CD14-positive monocyte (primary cell): ENCODE data around the gene CD2BP2. TPM values are rescaled to one million over a fixed set of nuclear protein-coding genes. Genes with fewer than 3 reads are reported as not detected.

Experiments used
- DNase-seq, 3 donors: peaks; one replicate each; pipeline ENCODE4 v3.0.0-alpha.2; 2011 to 2022
- H2AFZ ChIP-seq: 2 replicates; pipeline ENCODE4 v1.6.0; 2012; ENCODE audit warnings: mild to moderate bottlenecking, low read depth, low read length, inconsistent platforms; ENCODE audit not compliant: insufficient read depth, poor library complexity, severe bottlenecking
- H3K27ac ChIP-seq, 2 donors: 1 replicate in 1 of 2; 2 replicates in 1 of 2; pipeline ENCODE4 v1.5.1; 2012 to 2013; ENCODE audit warnings: low read length in 2 of 2, control low read depth in 1 of 2, inconsistent platforms in 1 of 2, low read depth in 1 of 2, mild to moderate bottlenecking in 1 of 2
- H3K27me3 ChIP-seq, 2 donors: one replicate each; pipeline versions ENCODE4 v1.6.0 to v1.6.1; 2011 to 2013; ENCODE audit warnings: low read length in 2 of 2; ENCODE audit not compliant: control insufficient read depth in 2 of 2, insufficient read depth in 2 of 2
- H3K36me3 ChIP-seq, 2 donors: replicated peaks in 1 of 2; 1 replicate in 1 of 2; 2 replicates in 1 of 2; pipeline versions ENCODE4 v1.5.1 to v1.6.1; 2012 to 2013; ENCODE audit warnings: low read length in 2 of 2, control low read depth in 1 of 2, inconsistent platforms in 1 of 2, mild to moderate bottlenecking in 1 of 2; ENCODE audit not compliant: insufficient read depth in 2 of 2, control insufficient read depth in 1 of 2
- H3K4me1 ChIP-seq, 2 donors: 1 replicate in 1 of 2; 2 replicates in 1 of 2; pipeline versions ENCODE4 v1.5.1 to v1.6.1; 2012 to 2013; ENCODE audit warnings: low read length in 2 of 2, control low read depth in 1 of 2, inconsistent platforms in 1 of 2, mild to moderate bottlenecking in 1 of 2, moderate library complexity in 1 of 2; ENCODE audit not compliant: insufficient read depth in 2 of 2, control insufficient read depth in 1 of 2
- H3K4me2 ChIP-seq: replicated peaks from 2 replicates; pipeline ENCODE3; 2012; ENCODE audit warnings: low read length, moderate library complexity, mild to moderate bottlenecking; ENCODE audit not compliant: poor library complexity, severe bottlenecking; ENCODE audit errors: extremely low read depth
- H3K4me3 ChIP-seq, 3 experiments: fragments of 200-600 bp in 1 of 3; sonication (generic) in 1 of 3; replicated peaks in 1 of 3; 1 replicate in 2 of 3; 2 replicates in 1 of 3; pipeline ENCODE4 v1.5.1; 2011 to 2013; ENCODE audit warnings: low read length in 3 of 3, mild to moderate bottlenecking in 3 of 3, control low read depth in 2 of 3, low read depth in 2 of 3, inconsistent platforms in 1 of 3, moderate library complexity in 1 of 3
- H3K79me2 ChIP-seq: 2 replicates; pipeline ENCODE4 v1.6.0; 2012; ENCODE audit warnings: mild to moderate bottlenecking, control low read depth, inconsistent platforms, low read length, moderate library complexity; ENCODE audit not compliant: insufficient read depth
- H3K9ac ChIP-seq: 2 replicates; pipeline ENCODE4 v1.6.0; 2017; ENCODE audit warnings: low read length, mild to moderate bottlenecking; ENCODE audit not compliant: insufficient read depth, poor library complexity, severe bottlenecking
- H3K9me3 ChIP-seq, 2 donors: replicated peaks in 1 of 2; 1 replicate in 1 of 2; 2 replicates in 1 of 2; pipeline versions ENCODE4 v1.5.1 to v1.6.1; 2012 to 2013; ENCODE audit warnings: low read length in 2 of 2, control low read depth in 1 of 2; ENCODE audit not compliant: control insufficient read depth in 1 of 2, insufficient read depth in 1 of 2
- H4K20me1 ChIP-seq: 2 replicates; pipeline ENCODE4 v1.6.0; 2012; ENCODE audit warnings: mild to moderate bottlenecking, low read length, control low read depth, moderate library complexity; ENCODE audit not compliant: insufficient read depth
- H3K27ac Mint-ChIP-seq, 7 donors: one replicate each; pipeline ENCODE4 v1.8.0; 2020; ENCODE audit warnings: mild to moderate bottlenecking in 7 of 7, mixed read lengths in 7 of 7, moderate library complexity in 6 of 7, inconsistent platforms in 2 of 7
- H3K27me3 Mint-ChIP-seq, 3 donors: one replicate each; pipeline ENCODE4 v1.8.0; 2021 to 2022; ENCODE audit warnings: low read depth in 3 of 3, mild to moderate bottlenecking in 3 of 3, mixed read lengths in 3 of 3, moderate library complexity in 3 of 3, inconsistent platforms in 1 of 3
- H3K36me3 Mint-ChIP-seq, 2 donors: one replicate each; pipeline ENCODE4 v1.8.0; 2020; ENCODE audit warnings: mixed read lengths in 2 of 2, inconsistent platforms in 1 of 2, mild to moderate bottlenecking in 1 of 2
- H3K4me1 Mint-ChIP-seq: one replicate; pipeline ENCODE4 v1.8.0; 2020; ENCODE audit warnings: mild to moderate bottlenecking, mixed read lengths
- H3K4me3 Mint-ChIP-seq, 2 donors: one replicate each; pipeline ENCODE4 v1.8.0; 2020; ENCODE audit warnings: mild to moderate bottlenecking in 2 of 2, mixed read lengths in 2 of 2, moderate library complexity in 1 of 2
- H3K9me3 Mint-ChIP-seq, 7 donors: one replicate each; pipeline ENCODE4 v1.8.0; 2020 to 2022; ENCODE audit warnings: mixed read lengths in 7 of 7, mild to moderate bottlenecking in 6 of 7, moderate library complexity in 6 of 7, inconsistent platforms in 2 of 7
- CTCF ChIP-seq: fragments of 200-600 bp; IDR thresholded peaks from one replicate; pipeline ENCODE4 v1.8.0; 2022; ENCODE audit warnings: antibody characterized with exemption, mild to moderate bottlenecking
- WGBS: methylation state at CpG from one replicate; pipeline ENCODE4 v1.1.5; 2013; ENCODE audit warnings: missing lambda C conversion rate; ENCODE audit not compliant: insufficient coverage; 5-methylcytosine and 5-hydroxymethylcytosine counted together
- intact Hi-C, 2 donors: fragments of 100-400 bp; cut with micrococcal nuclease; formaldehyde crosslinking; loops; one replicate each; pipeline versions ENCODE4 v1.15.0 to v1.15.1; 2023
- polyA plus RNA-seq, 3 donors: library from polyadenylated mRNA; depleted of rRNA in 1 of 3; unstranded in 2 of 3; stranded (reverse) in 1 of 3; fragments of 300-500 nt in 2 of 3; fragments of >200 nt in 1 of 3; fragmentation: Illumina TruSeq in 2 of 3; gene quantifications; 1 replicate in 2 of 3; 2 replicates in 1 of 3; pipeline ENCODE4 v1.2.3, GENCODE V29; 2012 to 2021

Gene CD2BP2
- polyA plus RNA-seq, 3 donors: 23.9 to 31.8 (median 31.0) TPM

GRCh38 chr16:30399435-30400186 is 44.5 kb upstream of the CD2BP2 start:
- DNase-seq: no peak
- 15% methylated on average over 9 of the region's 12 CpGs for WGBS
- Histone ChIP-seq H3K9ac (peak overlapping the region; percentile 76), H3K4me1 (peaks cover 28 to 39% of the 10 kb centered on the region in 2 donors), H3K27me3 (no peaks in the 10 kb centered on the region), H4K20me1 (no peaks in the 10 kb centered on the region), H3K4me3 (peak overlapping the region; percentile 58 to 89 (median 83)), H3K79me2 (no peaks in the 10 kb centered on the region), H3K27ac (no peak overlapping the region), H3K9me3 (no peaks in the 10 kb centered on the region), H2AFZ (peak overlapping the region; percentile 97), H3K4me2 (peak overlapping the region; percentile 84), H3K36me3 (no peaks in the 10 kb centered on the region)
- Mint-ChIP-seq H3K4me1 (peaks cover 43% of the 10 kb centered on the region), H3K36me3 (peaks cover 5 to 13% of the 10 kb centered on the region in 2 donors), H3K4me3 (peak overlapping the region; percentile 92), H3K27me3 (peaks cover 2 to 18% (median 10%) of the 10 kb centered on the region in 3 donors), H3K27ac (peak overlapping the region in 4 of 7 donors; percentile 4 to 74 (median 56)), H3K9me3 (peaks cover 0 to 2% (median 0%) of the 10 kb centered on the region in 7 donors)
- intact Hi-C loops: loop anchor here in 1 of 2 donors (10.0 kb wide), 1 partner anchor 45 kb away; the partner anchor contains the start of gene CD2BP2
- TF ChIP-seq CTCF: no peak

- no peak overlapping the region for H3K4me3 Mint-ChIP-seq
- no peak for TF ChIP-seq CTCF
- H3K36me3 Mint-ChIP-seq: peaks cover 5 to 13% of the 10 kb centered on the region in 2 donors
- no peak overlapping the region for H3K9ac ChIP-seq
- no peak overlapping the region for H2AFZ ChIP-seq
- no peaks in the 10 kb centered on the region for H3K79me2 ChIP-seq
- no peak overlapping the region for H3K4me2 ChIP-seq
- peak overlapping the region in 1 of 7 donors; percentile 5 for H3K27ac Mint-ChIP-seq
- intact Hi-C loops: no loop called here
- H4K20me1 ChIP-seq: no peaks in the 10 kb centered on the region
- DNase-seq: no peak
- H3K36me3 ChIP-seq: no peaks in the 10 kb centered on the region
- H3K27me3 ChIP-seq: no peaks in the 10 kb centered on the region
- 89% methylated on average over 15 of the region's 23 CpGs for WGBS
- peaks cover 27 to 41% of the 10 kb centered on the region in 2 donors for H3K4me1 ChIP-seq
- no peak overlapping the region for H3K4me3 ChIP-seq
- peaks cover 45% of the 10 kb centered on the region for H3K4me1 Mint-ChIP-seq
- H3K9me3 Mint-ChIP-seq: peaks cover 0 to 2% (median 0%) of the 10 kb centered on the region in 7 donors
- H3K27me3 Mint-ChIP-seq: peaks cover 5 to 22% (median 15%) of the 10 kb centered on the region in 3 donors
- H3K9me3 ChIP-seq: no peaks in the 10 kb centered on the region
- H3K27ac ChIP-seq: no peak overlapping the region
These were observed 43.7 kb upstream of the CD2BP2 start for GRCh38 chr16:30398661-30399434.
